GM23338 (cell line): ENCODE measurements around the gene OTULINL. TPM values are rescaled to one million over a fixed set of nuclear protein-coding genes. Genes with fewer than 3 reads are reported as not detected.
"Not testable (repeated sequence)": the region's sequence is repeated elsewhere in the genome, so short reads cannot be mapped to it uniquely, and the experiment has no call there.

Experiments
- ATAC-seq: fragments of 200-7000 bp; cut with Tn5 transposase; 3 replicates; pipeline ENCODE4 v1.9.1; 2020
- DNase-seq: peaks from one replicate; pipeline ENCODE4 v3.0.0-alpha.2; 2015; ENCODE audit warnings: low spot score
- H2AFZ ChIP-seq: fragments of 200-600 bp; sonication (generic); 2 replicates; pipeline ENCODE4 v1.8.0; 2016; ENCODE audit warnings: antibody characterized with exemption, mild to moderate bottlenecking, moderate library complexity
- H3F3A ChIP-seq: fragments of 200-600 bp; sonication (generic); replicated peaks from 2 replicates; pipeline ENCODE4 v1.8.0; 2017; ENCODE audit warnings: antibody characterized with exemption, mixed run types, low read depth
- H3K27ac ChIP-seq: fragments of 200-600 bp; sonication (generic); 2 replicates; pipeline ENCODE4 v1.6.1; 2016; ENCODE audit warnings: low read depth
- H3K27me3 ChIP-seq: fragments of 200-600 bp; sonication (generic); 2 replicates; pipeline ENCODE4 v1.8.0; 2016; ENCODE audit warnings: mild to moderate bottlenecking, mixed run types, moderate library complexity; ENCODE audit not compliant: insufficient read depth
- H3K36me3 ChIP-seq: fragments of 200-600 bp; sonication (generic); 2 replicates; pipeline ENCODE4 v1.8.0; 2016; ENCODE audit warnings: mild to moderate bottlenecking; ENCODE audit not compliant: insufficient read depth
- H3K4me1 ChIP-seq: fragments of 200-600 bp; sonication (generic); 2 replicates; pipeline ENCODE4 v1.8.0; 2016; ENCODE audit warnings: mild to moderate bottlenecking, moderate library complexity; ENCODE audit not compliant: insufficient read depth
- H3K4me2 ChIP-seq: fragments of 200-600 bp; sonication (generic); 2 replicates; pipeline ENCODE4 v1.7.1; 2017; ENCODE audit warnings: mixed run types
- H3K4me3 ChIP-seq: fragments of 200-600 bp; sonication (generic); 2 replicates; pipeline ENCODE4 v1.6.1; 2016; ENCODE audit warnings: mixed run types
- H3K79me2 ChIP-seq: fragments of 200-600 bp; sonication (generic); replicated peaks from 2 replicates; pipeline ENCODE4 v1.8.0; 2017; ENCODE audit warnings: mild to moderate bottlenecking; ENCODE audit not compliant: insufficient read depth
- H3K9me2 ChIP-seq: fragments of 200-600 bp; sonication (generic); 2 replicates; pipeline ENCODE4 v1.8.0; 2017; ENCODE audit not compliant: insufficient read depth
- H4K20me1 ChIP-seq: fragments of 200-600 bp; sonication (generic); replicated peaks from 2 replicates; pipeline ENCODE4 v1.8.0; 2017; ENCODE audit warnings: mild to moderate bottlenecking; ENCODE audit not compliant: insufficient read depth
- H3K27ac Mint-ChIP-seq: 2 replicates; pipeline ENCODE4 v1.8.0; 2020; ENCODE audit warnings: inconsistent platforms, mild to moderate bottlenecking, moderate library complexity, mixed read lengths
- H3K27me3 Mint-ChIP-seq: 3 replicates; pipeline ENCODE4 v1.8.0; 2022; ENCODE audit warnings: low read depth, mild to moderate bottlenecking, moderate library complexity, mixed read lengths, inconsistent platforms; ENCODE audit not compliant: insufficient read depth, poor library complexity
- H3K36me3 Mint-ChIP-seq: 3 replicates; pipeline ENCODE4 v1.8.0; 2021; ENCODE audit warnings: low read depth, mild to moderate bottlenecking, inconsistent platforms, moderate library complexity, mixed read lengths
- H3K4me1 Mint-ChIP-seq: 3 replicates; pipeline ENCODE4 v1.8.0; 2020; ENCODE audit warnings: mild to moderate bottlenecking, inconsistent platforms, mixed read lengths
- H3K4me3 Mint-ChIP-seq: 3 replicates; pipeline ENCODE4 v1.8.0; 2021; ENCODE audit warnings: moderate library complexity, mild to moderate bottlenecking, inconsistent platforms, mixed read lengths
- H3K9me3 Mint-ChIP-seq: 3 replicates; pipeline ENCODE4 v1.8.0; 2020; ENCODE audit warnings: moderate library complexity, mild to moderate bottlenecking, inconsistent platforms, mixed read lengths
- EZH2 ChIP-seq: fragments of 200-600 bp; sonication (generic); IDR thresholded peaks from one replicate; pipeline ENCODE4 v1.8.0; 2017; ENCODE audit warnings: antibody characterized with exemption, mild to moderate bottlenecking, low read depth; ENCODE audit not compliant: unreplicated experiment
- EZH2phosphoT487 ChIP-seq: fragments of 200-600 bp; sonication (generic); IDR thresholded peaks from one replicate; pipeline ENCODE4 v1.8.1; 2018; ENCODE audit warnings: antibody characterized with exemption; ENCODE audit not compliant: unreplicated experiment
- JUNB ChIP-seq: IDR thresholded peaks from one replicate; pipeline ENCODE4 v1.6.1; 2016; ENCODE audit warnings: antibody characterized with exemption; ENCODE audit not compliant: unreplicated experiment
- POLR2AphosphoS5 ChIP-seq: IDR thresholded peaks from 2 replicates; pipeline ENCODE4 v1.6.1; 2016; ENCODE audit warnings: antibody characterized with exemption, low read depth
- STAT1 ChIP-seq: IDR thresholded peaks from one replicate; pipeline ENCODE4 v1.6.1; 2016; ENCODE audit warnings: antibody characterized with exemption; ENCODE audit not compliant: unreplicated experiment
- polyA plus RNA-seq: library from polyadenylated mRNA; unstranded; fragments of >200 nt; fragmentation: Nextera tagmentation; extraction: Ambion mirVana; gene quantifications from 2 replicates; pipeline ENCODE4 v1.2.1, GENCODE V29; 2016
- total RNA-seq: library from RNA; depleted of rRNA; stranded (reverse); fragments of >200 nt; shearing (Covaris generic); gene quantifications from 2 replicates; pipeline ENCODE4 v1.2.3, GENCODE V29; 2014
- TF ChIP-seq, protein P1 (sequence below): IDR thresholded peaks from 2 replicates; pipeline ENCODE4 v1.6.1; 2016; ENCODE audit warnings: antibody characterized with exemption
- TF ChIP-seq, protein P2 (sequence below): fragments of 250-450 bp; sonication (Bioruptor Pico); IDR thresholded peaks from 2 replicates; pipeline ENCODE4 v1.5.0; 2020; ENCODE audit warnings: mild to moderate bottlenecking, moderate library complexity

OTULINL gene
- total and polyA plus RNA-seq, 2 experiments from 2014 or later: 6.3 to 7.6 TPM

DNA sequence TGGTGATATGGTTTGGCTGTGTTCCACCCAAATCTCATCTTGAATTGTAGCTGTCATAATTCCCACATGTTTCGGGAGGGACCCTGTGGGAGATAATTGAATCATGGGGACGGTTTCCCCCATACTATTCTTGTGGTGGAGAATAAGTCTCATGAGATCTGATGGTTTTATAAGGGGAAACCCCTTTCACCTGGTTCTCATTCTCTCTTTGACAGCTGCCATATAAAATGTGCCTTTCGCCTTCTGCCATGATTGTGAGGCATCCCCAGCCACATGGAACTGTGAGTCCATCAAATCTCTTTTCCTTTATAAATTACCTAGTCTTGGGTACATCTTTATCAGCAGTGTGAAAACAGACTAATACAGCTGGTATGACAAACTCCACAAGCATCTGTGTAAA is 27.3 kb upstream of the OTULINL start:
- not testable (repeated sequence) for H3K79me2 ChIP-seq, H3K27me3 Mint-ChIP-seq, H3K4me3 Mint-ChIP-seq, H4K20me1 ChIP-seq, H3K36me3 Mint-ChIP-seq, H3K4me3 ChIP-seq, DNase-seq, H3K27me3 ChIP-seq, H3F3A ChIP-seq, H3K27ac ChIP-seq, H3K27ac Mint-ChIP-seq, H3K4me2 ChIP-seq, H3K9me2 ChIP-seq, H3K36me3 ChIP-seq, H3K4me1 ChIP-seq, H3K9me3 Mint-ChIP-seq, H2AFZ ChIP-seq, H3K4me1 Mint-ChIP-seq, ATAC-seq

DNA sequence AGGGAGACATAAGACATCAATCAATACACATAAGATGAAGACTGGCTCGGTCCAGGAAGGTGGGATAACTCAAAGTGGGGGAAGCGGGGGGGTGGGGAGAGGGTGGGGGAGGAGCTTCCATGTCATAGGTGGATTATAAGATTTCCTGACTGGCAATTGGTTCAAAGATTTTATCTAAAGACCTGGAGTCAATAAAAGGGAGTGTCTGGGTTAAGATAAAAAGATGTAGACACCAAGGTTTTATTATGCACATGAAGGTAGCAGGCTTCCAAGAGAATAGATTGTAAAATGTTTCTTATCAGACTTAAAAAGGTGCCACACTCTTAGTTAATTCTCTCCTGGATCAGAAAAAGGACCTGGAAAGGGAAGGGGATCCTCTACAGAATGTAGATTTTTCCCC is 25.6 kb upstream of the OTULINL start:
- H3K36me3 Mint-ChIP-seq: no peaks in the 10 kb centered on the region
- no peak for TF ChIP-seq EZH2phosphoT487
- TF ChIP-seq STAT1: no peak
- TF ChIP-seq, protein P1, sequence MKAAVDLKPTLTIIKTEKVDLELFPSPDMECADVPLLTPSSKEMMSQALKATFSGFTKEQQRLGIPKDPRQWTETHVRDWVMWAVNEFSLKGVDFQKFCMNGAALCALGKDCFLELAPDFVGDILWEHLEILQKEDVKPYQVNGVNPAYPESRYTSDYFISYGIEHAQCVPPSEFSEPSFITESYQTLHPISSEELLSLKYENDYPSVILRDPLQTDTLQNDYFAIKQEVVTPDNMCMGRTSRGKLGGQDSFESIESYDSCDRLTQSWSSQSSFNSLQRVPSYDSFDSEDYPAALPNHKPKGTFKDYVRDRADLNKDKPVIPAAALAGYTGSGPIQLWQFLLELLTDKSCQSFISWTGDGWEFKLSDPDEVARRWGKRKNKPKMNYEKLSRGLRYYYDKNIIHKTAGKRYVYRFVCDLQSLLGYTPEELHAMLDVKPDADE: no peak
- Histone ChIP-seq H3K36me3 (no peaks in the 10 kb centered on the region), H3K9me2 (no peaks in the 10 kb centered on the region), H3K4me2 (no peak overlapping the region), H3K27me3 (no peaks in the 10 kb centered on the region), H3K4me3 (no peak overlapping the region), H3K79me2 (no peaks in the 10 kb centered on the region), H3K27ac (no peak overlapping the region), H3F3A (no peaks in the 10 kb centered on the region), H4K20me1 (no peaks in the 10 kb centered on the region), H3K4me1 (no peaks in the 10 kb centered on the region), H2AFZ (no peak overlapping the region)
- no peak for ATAC-seq
- no peak overlapping the region for H3K4me3 Mint-ChIP-seq
- H3K4me1 Mint-ChIP-seq: peaks cover 4% of the 10 kb centered on the region; the same call in 1 of the 3 replicates
- H3K27me3 Mint-ChIP-seq: no peaks in the 10 kb centered on the region
- DNase-seq: no peak
- no peaks in the 10 kb centered on the region for H3K9me3 Mint-ChIP-seq
- H3K27ac Mint-ChIP-seq: no peak overlapping the region

DNA sequence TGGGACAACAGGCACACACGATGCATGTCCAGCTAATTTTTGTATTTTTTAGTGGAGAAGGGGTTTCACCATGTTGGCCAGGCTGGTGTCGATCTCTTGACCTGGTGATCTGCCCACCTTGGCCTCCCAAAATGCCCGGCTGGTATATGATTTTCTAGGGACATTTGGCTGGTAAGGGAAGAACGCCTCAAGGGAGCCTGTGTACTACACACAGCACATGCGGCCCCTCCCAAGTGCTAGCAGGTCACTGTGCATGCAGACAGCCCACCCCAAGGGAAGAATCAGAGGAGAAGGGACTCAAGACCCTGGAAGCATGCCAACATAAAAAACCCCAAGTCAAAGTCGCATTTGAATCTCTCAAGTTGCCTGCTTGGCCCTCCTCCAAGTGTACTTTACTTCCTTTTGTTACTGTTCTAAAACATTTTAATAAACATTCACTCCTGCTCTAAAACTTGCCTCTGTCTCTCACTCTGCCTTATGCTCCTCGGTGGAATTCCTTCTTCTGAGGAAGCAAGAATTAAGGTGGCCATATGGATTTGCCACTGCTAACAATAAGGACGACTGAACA is 24.3 kb upstream of the OTULINL start:
- Histone ChIP-seq H3K27me3 (no peaks in the 10 kb centered on the region), H2AFZ (peak overlapping the region; percentile 60), H3K9me2 (no peaks in the 10 kb centered on the region), H3K4me3 (no peak overlapping the region), H3K36me3 (no peaks in the 10 kb centered on the region), H3F3A (no peaks in the 10 kb centered on the region), H3K79me2 (no peaks in the 10 kb centered on the region), H3K4me2 (no peak overlapping the region), H3K27ac (no peak overlapping the region), H4K20me1 (no peaks in the 10 kb centered on the region), H3K4me1 (no peaks in the 10 kb centered on the region)
- ATAC-seq (no peak), DNase-seq (no peak)
- Mint-ChIP-seq H3K36me3 (no peaks in the 10 kb centered on the region), H3K4me1 (peaks cover 4% of the 10 kb centered on the region; the same call in 1 of the 3 replicates), H3K27ac (no peak overlapping the region), H3K4me3 (no peak overlapping the region), H3K9me3 (no peaks in the 10 kb centered on the region), H3K27me3 (no peaks in the 10 kb centered on the region)
- TF ChIP-seq, protein P2, sequence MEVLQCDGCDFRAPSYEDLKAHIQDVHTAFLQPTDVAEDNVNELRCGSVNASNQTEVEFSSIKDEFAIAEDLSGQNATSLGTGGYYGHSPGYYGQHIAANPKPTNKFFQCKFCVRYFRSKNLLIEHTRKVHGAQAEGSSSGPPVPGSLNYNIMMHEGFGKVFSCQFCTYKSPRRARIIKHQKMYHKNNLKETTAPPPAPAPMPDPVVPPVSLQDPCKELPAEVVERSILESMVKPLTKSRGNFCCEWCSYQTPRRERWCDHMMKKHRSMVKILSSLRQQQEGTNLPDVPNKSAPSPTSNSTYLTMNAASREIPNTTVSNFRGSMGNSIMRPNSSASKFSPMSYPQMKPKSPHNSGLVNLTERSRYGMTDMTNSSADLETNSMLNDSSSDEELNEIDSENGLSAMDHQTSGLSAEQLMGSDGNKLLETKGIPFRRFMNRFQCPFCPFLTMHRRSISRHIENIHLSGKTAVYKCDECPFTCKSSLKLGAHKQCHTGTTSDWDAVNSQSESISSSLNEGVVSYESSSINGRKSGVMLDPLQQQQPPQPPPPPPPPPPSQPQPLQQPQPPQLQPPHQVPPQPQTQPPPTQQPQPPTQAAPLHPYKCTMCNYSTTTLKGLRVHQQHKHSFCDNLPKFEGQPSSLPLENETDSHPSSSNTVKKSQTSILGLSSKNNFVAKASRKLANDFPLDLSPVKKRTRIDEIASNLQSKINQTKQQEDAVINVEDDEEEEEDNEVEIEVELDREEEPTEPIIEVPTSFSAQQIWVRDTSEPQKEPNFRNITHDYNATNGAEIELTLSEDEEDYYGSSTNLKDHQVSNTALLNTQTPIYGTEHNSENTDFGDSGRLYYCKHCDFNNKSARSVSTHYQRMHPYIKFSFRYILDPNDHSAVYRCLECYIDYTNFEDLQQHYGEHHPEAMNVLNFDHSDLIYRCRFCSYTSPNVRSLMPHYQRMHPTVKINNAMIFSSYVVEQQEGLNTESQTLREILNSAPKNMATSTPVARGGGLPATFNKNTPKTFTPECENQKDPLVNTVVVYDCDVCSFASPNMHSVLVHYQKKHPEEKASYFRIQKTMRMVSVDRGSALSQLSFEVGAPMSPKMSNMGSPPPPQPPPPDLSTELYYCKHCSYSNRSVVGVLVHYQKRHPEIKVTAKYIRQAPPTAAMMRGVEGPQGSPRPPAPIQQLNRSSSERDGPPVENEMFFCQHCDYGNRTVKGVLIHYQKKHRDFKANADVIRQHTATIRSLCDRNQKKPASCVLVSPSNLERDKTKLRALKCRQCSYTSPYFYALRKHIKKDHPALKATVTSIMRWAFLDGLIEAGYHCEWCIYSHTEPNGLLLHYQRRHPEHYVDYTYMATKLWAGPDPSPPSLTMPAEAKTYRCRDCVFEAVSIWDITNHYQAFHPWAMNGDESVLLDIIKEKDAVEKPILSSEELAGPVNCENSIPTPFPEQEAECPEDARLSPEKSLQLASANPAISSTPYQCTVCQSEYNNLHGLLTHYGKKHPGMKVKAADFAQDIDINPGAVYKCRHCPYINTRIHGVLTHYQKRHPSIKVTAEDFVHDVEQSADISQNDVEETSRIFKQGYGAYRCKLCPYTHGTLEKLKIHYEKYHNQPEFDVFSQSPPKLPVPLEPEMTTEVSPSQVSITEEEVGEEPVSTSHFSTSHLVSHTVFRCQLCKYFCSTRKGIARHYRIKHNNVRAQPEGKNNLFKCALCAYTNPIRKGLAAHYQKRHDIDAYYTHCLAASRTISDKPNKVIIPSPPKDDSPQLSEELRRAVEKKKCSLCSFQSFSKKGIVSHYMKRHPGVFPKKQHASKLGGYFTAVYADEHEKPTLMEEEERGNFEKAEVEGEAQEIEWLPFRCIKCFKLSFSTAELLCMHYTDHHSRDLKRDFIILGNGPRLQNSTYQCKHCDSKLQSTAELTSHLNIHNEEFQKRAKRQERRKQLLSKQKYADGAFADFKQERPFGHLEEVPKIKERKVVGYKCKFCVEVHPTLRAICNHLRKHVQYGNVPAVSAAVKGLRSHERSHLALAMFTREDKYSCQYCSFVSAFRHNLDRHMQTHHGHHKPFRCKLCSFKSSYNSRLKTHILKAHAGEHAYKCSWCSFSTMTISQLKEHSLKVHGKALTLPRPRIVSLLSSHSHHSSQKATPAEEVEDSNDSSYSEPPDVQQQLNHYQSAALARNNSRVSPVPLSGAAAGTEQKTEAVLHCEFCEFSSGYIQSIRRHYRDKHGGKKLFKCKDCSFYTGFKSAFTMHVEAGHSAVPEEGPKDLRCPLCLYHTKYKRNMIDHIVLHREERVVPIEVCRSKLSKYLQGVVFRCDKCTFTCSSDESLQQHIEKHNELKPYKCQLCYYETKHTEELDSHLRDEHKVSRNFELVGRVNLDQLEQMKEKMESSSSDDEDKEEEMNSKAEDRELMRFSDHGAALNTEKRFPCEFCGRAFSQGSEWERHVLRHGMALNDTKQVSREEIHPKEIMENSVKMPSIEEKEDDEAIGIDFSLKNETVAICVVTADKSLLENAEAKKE: no peak
- TF ChIP-seq EZH2phosphoT487 (no peak), EZH2 (no peak), JUNB (no peak), POLR2AphosphoS5 (no peak), STAT1 (no peak)
- TF ChIP-seq, protein P1: no peak
